ENCODE results near the gene CIAO1. TPM values are rescaled to one million over a fixed set of nuclear protein-coding genes. Genes with fewer than 3 reads are reported as not detected.

The CIAO1 gene
- total and polyA plus RNA-seq, 2 of the 13 experiments (the other 11 are each of a cell fraction or from before 2014, with no cell fraction given), result 99.3 to 120 TPM

DNA sequence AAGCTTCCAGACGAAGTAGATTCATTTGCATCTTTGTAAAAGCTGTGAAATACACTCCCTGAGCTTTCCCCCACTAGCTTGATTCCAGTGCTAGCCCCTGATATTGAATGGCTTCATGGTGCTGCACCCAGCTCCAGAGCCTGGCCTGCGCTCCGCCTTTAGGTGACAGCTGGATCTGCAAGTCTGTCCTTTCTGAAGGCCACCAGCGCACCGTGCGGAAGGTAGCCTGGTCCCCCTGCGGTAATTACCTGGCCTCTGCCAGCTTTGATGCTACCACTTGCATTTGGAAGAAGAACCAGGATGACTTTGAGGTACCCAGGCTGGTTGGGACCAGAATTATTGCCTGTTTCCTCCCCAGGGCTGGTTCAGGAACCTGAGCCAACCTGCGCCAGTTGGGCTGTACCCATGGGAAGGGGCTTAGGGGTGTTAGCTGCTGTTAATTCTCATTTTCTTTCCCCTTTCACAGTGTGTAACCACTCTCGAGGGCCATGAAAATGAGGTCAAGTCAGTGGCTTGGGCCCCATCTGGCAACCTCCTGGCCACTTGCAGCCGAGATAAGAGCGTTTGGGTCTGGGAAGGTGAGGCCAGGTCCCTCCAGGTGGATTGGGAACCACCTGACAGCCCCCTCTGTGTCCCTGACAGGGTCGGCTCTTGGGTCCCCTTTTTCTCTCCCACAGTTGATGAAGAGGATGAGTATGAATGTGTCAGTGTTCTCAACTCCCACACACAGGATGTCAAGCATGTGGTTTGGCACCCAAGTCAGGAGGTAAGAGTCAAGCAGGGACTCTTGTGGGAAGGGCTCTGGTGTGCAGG is 1.3 kb downstream of the CIAO1 start (continued):
- TF ChIP-seq, protein P1, sequence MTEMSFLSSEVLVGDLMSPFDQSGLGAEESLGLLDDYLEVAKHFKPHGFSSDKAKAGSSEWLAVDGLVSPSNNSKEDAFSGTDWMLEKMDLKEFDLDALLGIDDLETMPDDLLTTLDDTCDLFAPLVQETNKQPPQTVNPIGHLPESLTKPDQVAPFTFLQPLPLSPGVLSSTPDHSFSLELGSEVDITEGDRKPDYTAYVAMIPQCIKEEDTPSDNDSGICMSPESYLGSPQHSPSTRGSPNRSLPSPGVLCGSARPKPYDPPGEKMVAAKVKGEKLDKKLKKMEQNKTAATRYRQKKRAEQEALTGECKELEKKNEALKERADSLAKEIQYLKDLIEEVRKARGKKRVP (CRISPR knock-in tag; IDR thresholded peaks at IDR 0.05), result no peak
- no peak for TF ChIP-seq ZNF251 (CRISPR knock-in tag; IDR thresholded peaks at IDR 0.05)
- TF ChIP-seq, protein P2, sequence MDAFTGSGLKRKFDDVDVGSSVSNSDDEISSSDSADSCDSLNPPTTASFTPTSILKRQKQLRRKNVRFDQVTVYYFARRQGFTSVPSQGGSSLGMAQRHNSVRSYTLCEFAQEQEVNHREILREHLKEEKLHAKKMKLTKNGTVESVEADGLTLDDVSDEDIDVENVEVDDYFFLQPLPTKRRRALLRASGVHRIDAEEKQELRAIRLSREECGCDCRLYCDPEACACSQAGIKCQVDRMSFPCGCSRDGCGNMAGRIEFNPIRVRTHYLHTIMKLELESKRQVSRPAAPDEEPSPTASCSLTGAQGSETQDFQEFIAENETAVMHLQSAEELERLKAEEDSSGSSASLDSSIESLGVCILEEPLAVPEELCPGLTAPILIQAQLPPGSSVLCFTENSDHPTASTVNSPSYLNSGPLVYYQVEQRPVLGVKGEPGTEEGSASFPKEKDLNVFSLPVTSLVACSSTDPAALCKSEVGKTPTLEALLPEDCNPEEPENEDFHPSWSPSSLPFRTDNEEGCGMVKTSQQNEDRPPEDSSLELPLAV (CRISPR knock-in tag; conservative IDR thresholded peaks at IDR 0.05; ENCODE audit: low read depth), result no peak
- no peak for TF ChIP-seq KLF9 (CRISPR knock-in tag; IDR thresholded peaks at IDR 0.05; ENCODE audit: low read depth)
- TF ChIP-seq, protein P3, sequence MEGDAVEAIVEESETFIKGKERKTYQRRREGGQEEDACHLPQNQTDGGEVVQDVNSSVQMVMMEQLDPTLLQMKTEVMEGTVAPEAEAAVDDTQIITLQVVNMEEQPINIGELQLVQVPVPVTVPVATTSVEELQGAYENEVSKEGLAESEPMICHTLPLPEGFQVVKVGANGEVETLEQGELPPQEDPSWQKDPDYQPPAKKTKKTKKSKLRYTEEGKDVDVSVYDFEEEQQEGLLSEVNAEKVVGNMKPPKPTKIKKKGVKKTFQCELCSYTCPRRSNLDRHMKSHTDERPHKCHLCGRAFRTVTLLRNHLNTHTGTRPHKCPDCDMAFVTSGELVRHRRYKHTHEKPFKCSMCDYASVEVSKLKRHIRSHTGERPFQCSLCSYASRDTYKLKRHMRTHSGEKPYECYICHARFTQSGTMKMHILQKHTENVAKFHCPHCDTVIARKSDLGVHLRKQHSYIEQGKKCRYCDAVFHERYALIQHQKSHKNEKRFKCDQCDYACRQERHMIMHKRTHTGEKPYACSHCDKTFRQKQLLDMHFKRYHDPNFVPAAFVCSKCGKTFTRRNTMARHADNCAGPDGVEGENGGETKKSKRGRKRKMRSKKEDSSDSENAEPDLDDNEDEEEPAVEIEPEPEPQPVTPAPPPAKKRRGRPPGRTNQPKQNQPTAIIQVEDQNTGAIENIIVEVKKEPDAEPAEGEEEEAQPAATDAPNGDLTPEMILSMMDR (CRISPR knock-in tag; IDR thresholded peaks at IDR 0.05), result peak; percentile 84
- no peak for TF ChIP-seq ZBTB21 (CRISPR knock-in tag; IDR thresholded peaks at IDR 0.05)
- no peak for TF ChIP-seq NAIF1 (CRISPR knock-in tag; IDR thresholded peaks at IDR 0.05; ENCODE audit: borderline replicate concordance)
- no peak for TF ChIP-seq CCAR2 (optimal IDR thresholded peaks at IDR 0.05; ENCODE audit: low read depth, low read length)
- 0 out of 2 replicates have a peak, but pooled peaks have one; percentile 28 for TF ChIP-seq ZNF598 (CRISPR knock-in tag; IDR thresholded peaks at IDR 0.05; ENCODE audit: borderline replicate concordance)
- TF ChIP-seq ZFY (CRISPR knock-in tag; IDR thresholded peaks at IDR 0.05), result no peak
- TF ChIP-seq, protein P4, sequence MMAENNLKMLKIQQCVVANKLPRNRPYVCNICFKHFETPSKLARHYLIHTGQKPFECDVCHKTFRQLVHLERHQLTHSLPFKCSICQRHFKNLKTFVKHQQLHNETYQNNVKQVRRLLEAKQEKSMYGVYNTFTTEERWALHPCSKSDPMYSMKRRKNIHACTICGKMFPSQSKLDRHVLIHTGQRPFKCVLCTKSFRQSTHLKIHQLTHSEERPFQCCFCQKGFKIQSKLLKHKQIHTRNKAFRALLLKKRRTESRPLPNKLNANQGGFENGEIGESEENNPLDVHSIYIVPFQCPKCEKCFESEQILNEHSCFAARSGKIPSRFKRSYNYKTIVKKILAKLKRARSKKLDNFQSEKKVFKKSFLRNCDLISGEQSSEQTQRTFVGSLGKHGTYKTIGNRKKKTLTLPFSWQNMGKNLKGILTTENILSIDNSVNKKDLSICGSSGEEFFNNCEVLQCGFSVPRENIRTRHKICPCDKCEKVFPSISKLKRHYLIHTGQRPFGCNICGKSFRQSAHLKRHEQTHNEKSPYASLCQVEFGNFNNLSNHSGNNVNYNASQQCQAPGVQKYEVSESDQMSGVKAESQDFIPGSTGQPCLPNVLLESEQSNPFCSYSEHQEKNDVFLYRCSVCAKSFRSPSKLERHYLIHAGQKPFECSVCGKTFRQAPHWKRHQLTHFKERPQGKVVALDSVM (CRISPR knock-in tag; IDR thresholded peaks at IDR 0.05), result no peak
- TF ChIP-seq KDM5B (CRISPR knock-in tag; IDR thresholded peaks at IDR 0.05; ENCODE audit: borderline replicate concordance), result no peak
- no peak for TF ChIP-seq NR2F2 (IDR thresholded peaks at IDR 0.05; ENCODE audit: borderline replicate concordance, low read depth)
- TF ChIP-seq, protein P5, sequence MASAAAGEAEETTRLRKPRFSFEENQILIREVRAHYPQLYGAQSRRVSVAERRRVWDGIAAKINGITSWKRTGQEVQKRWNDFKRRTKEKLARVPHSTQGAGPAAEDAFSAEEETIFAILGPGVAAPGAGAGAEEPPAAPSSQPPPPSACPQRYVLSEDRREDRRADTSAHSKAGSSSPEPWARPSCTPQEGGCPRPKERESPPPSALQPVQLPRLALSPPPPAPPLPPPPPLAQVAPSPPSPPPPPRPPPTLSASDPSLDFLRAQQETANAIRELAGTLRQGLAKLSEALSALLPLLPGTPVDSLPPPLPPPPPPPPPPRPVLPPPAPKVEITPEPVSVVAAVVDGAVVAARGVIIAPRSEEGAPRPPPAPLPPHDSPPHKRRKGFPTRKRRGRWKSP (CRISPR knock-in tag; IDR thresholded peaks at IDR 0.05), result no peak
- TF ChIP-seq XRCC5 (optimal IDR thresholded peaks at IDR 0.05; ENCODE audit: low read length), result peak; percentile 33
- TF ChIP-seq, protein P6, sequence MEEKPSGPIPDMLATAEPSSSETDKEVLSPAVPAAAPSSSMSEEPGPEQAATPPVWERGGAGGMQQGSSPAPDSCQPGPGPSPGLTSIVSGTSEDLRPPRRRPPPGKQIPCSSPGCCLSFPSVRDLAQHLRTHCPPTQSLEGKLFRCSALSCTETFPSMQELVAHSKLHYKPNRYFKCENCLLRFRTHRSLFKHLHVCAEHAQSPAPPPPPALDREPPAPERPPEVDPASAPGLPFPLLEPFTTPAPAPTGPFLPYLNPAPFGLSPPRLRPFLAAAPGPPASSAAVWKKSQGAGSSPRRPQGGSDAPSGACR (CRISPR knock-in tag; IDR thresholded peaks at IDR 0.05), result no peak
- TF ChIP-seq RXRA (CRISPR knock-in tag; IDR thresholded peaks at IDR 0.05), result peak; percentile 16; the same call in 1 of the 2 replicates
- 0 out of 2 replicates have a peak, but pooled peaks have one; percentile 4 for TF ChIP-seq PPARG (CRISPR knock-in tag; conservative IDR thresholded peaks at IDR 0.05)
- no peak for TF ChIP-seq ZFYVE20 (CRISPR knock-in tag; IDR thresholded peaks at IDR 0.05; ENCODE audit: borderline replicate concordance, low read depth)
- no peak for TF ChIP-seq ESRRA (CRISPR knock-in tag; IDR thresholded peaks at IDR 0.05; ENCODE audit: low read depth)

Data from HepG2 (cell line).